GM23338 (cell line): Measurements from ENCODE around the gene SENP3. TPM values are rescaled to one million over a fixed set of nuclear protein-coding genes. Genes with fewer than 3 reads are reported as not detected.

ENCODE experiments used
- EZH2 ChIP-seq: fragments of 200-600 bp; sonication (generic); IDR thresholded peaks from one replicate; pipeline ENCODE4 v1.8.0; 2017; ENCODE audit warnings: antibody characterized with exemption, mild to moderate bottlenecking, low read depth; ENCODE audit not compliant: unreplicated experiment
- NANOG ChIP-seq: IDR thresholded peaks from 2 replicates; pipeline ENCODE4 v1.6.1; 2016; ENCODE audit warnings: antibody characterized with exemption, borderline replicate concordance
- POLR2AphosphoS5 ChIP-seq: IDR thresholded peaks from 2 replicates; pipeline ENCODE4 v1.6.1; 2016; ENCODE audit warnings: antibody characterized with exemption, low read depth
- STAT1 ChIP-seq: IDR thresholded peaks from one replicate; pipeline ENCODE4 v1.6.1; 2016; ENCODE audit warnings: antibody characterized with exemption; ENCODE audit not compliant: unreplicated experiment
- ZNF331 ChIP-seq: fragments of 250-450 bp; sonication (Bioruptor Pico); IDR thresholded peaks from 2 replicates; pipeline ENCODE4 v1.5.0; 2020; ENCODE audit warnings: low read depth, mild to moderate bottlenecking, moderate library complexity
- ZNF462 ChIP-seq: fragments of 250-450 bp; sonication (Bioruptor Pico); IDR thresholded peaks from 2 replicates; pipeline ENCODE4 v1.5.0; 2020; ENCODE audit warnings: mild to moderate bottlenecking, moderate library complexity
- polyA plus RNA-seq: library from polyadenylated mRNA; unstranded; fragments of >200 nt; fragmentation: Nextera tagmentation; extraction: Ambion mirVana; gene quantifications from 2 replicates; pipeline ENCODE4 v1.2.1, GENCODE V29; 2016
- total RNA-seq: library from RNA; depleted of rRNA; stranded (reverse); fragments of >200 nt; shearing (Covaris generic); gene quantifications from 2 replicates; pipeline ENCODE4 v1.2.3, GENCODE V29; 2014
- TF ChIP-seq, protein P1 (sequence below), 2 experiments: fragments of 200-600 bp in 1 of 2; sonication (generic) in 1 of 2; conservative IDR thresholded peaks; 2 replicates each; pipeline versions ENCODE4 v1.5.1 to v1.6.1; 2016 to 2017; ENCODE audit warnings: antibody characterized with exemption in 2 of 2, low read depth in 2 of 2, mild to moderate bottlenecking in 2 of 2, moderate library complexity in 1 of 2

SENP3 gene
- total and polyA plus RNA-seq, 2 experiments from 2014 or later: 6.5 to 138 TPM

DNA sequence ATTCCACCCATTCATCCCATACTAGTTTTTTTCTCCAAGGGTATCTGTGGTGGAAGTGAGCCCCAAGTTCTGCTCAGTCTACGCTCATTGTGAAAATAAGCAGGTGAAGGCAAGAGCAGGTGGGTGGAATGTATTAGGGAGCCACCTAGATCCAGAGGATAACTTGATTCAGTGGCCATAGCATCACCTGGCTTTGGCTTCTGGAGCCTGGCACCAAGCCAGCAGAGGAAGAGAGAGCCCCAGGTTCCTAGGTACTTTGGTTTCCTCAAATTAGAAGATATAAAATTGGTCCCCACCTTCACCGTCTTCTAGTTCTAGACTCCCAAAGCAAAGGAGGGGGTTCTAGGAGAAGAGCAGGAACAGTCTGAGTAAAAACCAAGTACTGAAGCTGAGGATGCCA, 48.9 kb downstream of the SENP3 start (continued):
- no peak for TF ChIP-seq ZNF462 (CRISPR knock-in tag)
- no peak for TF ChIP-seq NANOG
- no peak for TF ChIP-seq POLR2AphosphoS5
- TF ChIP-seq ZNF331 (CRISPR knock-in tag): no peak
- TF ChIP-seq STAT1: no peak
- TF ChIP-seq, protein P1, sequence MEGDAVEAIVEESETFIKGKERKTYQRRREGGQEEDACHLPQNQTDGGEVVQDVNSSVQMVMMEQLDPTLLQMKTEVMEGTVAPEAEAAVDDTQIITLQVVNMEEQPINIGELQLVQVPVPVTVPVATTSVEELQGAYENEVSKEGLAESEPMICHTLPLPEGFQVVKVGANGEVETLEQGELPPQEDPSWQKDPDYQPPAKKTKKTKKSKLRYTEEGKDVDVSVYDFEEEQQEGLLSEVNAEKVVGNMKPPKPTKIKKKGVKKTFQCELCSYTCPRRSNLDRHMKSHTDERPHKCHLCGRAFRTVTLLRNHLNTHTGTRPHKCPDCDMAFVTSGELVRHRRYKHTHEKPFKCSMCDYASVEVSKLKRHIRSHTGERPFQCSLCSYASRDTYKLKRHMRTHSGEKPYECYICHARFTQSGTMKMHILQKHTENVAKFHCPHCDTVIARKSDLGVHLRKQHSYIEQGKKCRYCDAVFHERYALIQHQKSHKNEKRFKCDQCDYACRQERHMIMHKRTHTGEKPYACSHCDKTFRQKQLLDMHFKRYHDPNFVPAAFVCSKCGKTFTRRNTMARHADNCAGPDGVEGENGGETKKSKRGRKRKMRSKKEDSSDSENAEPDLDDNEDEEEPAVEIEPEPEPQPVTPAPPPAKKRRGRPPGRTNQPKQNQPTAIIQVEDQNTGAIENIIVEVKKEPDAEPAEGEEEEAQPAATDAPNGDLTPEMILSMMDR (conservative IDR thresholded peaks at IDR 0.05; ENCODE audit: low read depth in 2 of 2): no peak
- no peak for TF ChIP-seq EZH2
